ENCODE measurements around the gene PMFBP1.
A peak's percentile ranks its signal among the peaks of the same experiment; 100 is the strongest.
"Not testable (repeated sequence)": the region's sequence is repeated elsewhere in the genome, so short reads cannot be mapped to it uniquely, and the experiment has no call there.

Gene PMFBP1

DNA sequence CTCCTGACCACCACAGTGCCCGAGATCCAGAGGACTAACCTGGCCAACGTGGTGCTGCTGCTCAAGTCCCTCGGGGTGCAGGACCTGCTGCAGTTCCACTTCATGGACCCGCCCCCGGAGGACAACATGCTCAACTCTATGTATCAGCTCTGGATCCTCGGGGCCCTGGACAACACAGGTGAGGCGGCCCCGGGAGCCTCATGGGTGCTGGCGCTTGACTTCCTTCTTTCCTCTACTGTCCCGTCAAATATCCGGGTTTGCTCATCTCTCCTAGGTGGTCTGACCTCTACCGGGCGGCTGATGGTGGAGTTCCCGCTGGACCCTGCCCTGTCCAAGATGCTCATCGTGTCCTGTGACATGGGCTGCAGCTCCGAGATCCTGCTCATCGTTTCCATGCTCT is 64.6 kb downstream of the PMFBP1 start:
- no peak for DNase-seq (ENCODE audit: low read depth in 2 of 2)

DNA sequence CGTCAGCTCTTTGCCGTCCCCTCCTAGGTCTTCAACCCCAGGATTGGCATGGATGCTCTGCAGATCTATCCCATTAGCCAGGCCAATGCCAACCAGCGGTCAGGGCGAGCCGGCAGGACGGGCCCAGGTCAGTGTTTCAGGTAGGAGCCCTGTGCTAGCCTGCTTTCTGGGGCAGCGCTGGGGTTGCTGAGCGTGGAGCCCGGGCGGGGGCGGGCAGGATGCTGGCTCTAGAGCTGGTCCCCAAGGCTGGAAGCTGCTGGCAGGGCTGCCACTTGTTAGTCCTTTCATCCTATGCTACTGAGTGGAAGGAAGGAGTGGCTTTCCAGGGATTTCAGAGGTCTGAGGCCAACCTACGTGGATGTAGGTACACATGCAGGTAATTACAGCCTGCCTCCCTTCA is 66.0 kb downstream of the PMFBP1 start:
- DNase-seq (ENCODE audit: low read depth in 2 of 2), result no peak

DNA sequence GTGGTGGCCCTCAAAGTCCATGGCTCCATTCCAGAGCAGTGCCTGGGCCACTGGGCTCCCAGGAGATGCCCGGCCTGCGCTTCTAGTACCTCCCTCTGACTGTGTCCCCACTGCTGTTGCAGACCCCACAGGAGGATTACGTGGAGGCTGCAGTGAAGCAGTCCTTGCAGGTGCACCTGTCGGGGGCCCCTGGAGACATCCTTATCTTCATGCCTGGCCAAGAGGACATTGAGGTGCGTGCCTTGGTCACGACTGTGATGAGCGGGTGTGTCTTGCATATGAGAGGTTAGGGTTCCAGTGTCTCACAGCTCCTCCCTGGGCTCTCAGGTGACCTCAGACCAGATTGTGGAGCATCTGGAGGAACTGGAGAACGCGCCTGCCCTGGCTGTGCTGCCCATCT is 67.0 kb downstream of the PMFBP1 start:
- no peak for DNase-seq (ENCODE audit: low read depth in 2 of 2)

DNA sequence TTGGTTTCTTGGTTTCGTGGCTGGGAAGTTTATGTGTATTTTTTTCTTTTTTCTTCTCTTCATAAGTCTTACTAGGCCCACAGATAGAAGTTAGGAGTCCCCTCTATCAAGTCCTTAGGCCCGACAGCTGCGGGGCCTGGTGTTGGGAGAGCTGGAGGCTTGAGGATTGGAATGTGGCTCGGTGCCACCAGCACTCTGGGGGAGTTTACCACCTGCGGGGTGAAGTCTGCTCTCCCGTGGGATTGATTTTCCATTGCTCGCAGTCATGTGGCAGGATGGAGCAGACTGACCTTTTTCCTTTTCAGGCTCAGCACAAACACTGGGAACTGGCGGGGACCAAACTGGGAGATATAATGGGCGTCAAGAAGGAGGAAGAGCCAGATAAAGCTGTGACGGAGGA is 70.8 kb downstream of the PMFBP1 start:
- DNase-seq (ENCODE audit: low read depth in 2 of 2), result no peak

DNA sequence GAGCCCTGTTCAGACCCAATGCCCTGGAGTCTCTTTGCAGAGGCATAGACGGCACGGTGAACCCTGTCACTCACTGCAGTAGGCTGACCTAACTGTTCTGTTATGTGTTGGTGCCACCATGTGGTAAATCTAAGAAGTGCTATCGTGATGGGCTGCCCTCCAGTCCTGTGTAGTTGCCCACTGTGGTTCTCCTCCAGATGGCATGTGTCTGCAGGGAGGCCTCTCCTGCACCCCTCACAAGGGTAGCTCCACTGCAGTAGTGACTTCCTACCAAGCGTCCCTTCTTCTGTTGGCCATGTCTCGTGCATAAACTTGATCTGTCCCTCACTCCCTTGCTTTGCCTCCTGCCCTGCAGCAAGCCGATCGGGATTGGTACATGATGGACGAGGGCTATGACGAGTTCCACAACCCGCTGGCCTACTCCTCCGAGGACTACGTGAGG is 72.6 kb downstream of the PMFBP1 start:
- DNase-seq (ENCODE audit: low read depth in 2 of 2), result no peak

DNA sequence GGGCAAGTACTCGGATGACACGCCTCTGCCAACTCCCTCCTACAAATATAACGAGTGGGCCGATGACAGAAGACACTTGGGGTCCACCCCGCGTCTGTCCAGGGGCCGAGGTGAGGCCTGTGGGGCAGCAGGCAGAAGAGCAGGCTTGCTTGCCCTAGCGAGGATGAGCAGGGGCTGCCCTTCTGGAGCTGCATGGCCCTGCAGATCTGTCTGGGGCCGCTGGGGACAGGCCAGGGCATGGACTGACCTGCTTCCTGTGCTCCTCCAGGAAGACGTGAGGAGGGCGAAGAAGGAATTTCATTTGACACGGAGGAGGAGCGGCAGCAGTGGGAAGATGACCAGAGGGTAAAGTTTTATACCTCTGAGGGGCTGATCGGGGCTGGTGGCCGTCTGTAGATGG is 73.0 kb downstream of the PMFBP1 start:
- no peak for DNase-seq (ENCODE audit: low read depth in 2 of 2)

DNA sequence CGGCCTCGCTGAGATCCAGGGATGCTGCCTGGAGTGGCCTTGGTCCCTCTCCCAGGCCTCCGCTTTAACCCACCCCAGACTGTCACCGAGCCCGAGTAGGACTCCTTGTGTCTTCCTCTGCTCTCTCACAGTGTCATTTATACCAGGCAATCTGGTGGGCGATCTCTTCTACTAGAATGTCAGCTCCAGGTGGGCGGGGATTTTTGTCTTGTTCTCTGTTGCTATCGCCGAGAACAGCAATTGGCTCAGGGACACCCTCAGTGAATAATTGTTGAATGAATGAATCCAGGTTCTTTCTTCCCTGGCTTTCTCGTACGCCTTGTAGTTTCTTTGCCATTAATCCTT is 77.7 kb downstream of the PMFBP1 start:
- DNase-seq (ENCODE audit: low read depth in 2 of 2), result no peak

DNA sequence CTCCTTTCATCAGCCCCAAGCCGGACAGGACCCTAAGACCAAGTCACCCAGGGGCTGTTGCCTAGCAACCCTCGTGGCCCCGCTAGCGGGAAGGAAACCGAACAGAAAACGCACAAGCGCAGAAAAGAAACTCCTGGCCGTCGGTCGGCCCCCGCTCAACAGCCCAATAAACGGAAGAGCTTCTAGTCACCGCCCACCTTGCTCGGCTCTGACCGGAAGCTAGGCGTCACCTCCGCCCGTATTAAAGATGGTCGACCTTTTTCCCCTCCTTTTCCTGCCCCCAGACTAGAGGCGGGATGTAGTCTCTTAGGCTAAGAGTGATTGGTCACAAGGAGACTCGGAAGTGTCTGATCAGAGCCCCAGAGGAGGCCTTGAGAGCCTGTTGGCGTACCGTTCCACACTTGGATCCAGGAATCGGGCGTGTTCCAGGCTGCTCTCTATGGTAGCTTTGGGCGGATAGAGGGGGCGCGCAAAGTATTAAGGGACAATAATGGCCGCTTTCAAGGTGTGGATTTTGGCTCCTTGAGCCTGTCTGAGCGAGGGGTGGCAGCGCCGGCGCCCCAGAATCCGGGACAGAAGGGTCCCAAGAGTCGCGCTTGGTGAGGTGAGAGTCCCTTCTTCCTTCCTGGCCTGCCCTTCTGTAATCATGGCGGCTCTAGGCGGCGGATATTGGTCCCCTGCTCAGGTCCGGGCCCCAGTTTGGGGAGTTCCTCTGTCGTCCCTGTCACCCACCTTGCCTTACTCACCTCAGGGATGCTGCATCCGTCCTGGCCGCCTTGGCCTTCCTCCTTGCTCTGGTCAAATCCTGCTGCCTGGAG is 78.3 kb downstream of the PMFBP1 start, which contains the start of the genes DHX38 and TXNL4B:
TSS of gene DHX38 (plus strand) at position 400 of the 818 bp plus-strand sequence. CDS start 2,311 bp downstream, outside the sequence.
TSS of gene TXNL4B (minus strand) at position 173 of the 818 bp plus-strand sequence. CDS start 2,871 bp downstream, outside the sequence.
- peak; percentile 98 for DNase-seq (ENCODE audit: low read depth in 2 of 2)

DNA sequence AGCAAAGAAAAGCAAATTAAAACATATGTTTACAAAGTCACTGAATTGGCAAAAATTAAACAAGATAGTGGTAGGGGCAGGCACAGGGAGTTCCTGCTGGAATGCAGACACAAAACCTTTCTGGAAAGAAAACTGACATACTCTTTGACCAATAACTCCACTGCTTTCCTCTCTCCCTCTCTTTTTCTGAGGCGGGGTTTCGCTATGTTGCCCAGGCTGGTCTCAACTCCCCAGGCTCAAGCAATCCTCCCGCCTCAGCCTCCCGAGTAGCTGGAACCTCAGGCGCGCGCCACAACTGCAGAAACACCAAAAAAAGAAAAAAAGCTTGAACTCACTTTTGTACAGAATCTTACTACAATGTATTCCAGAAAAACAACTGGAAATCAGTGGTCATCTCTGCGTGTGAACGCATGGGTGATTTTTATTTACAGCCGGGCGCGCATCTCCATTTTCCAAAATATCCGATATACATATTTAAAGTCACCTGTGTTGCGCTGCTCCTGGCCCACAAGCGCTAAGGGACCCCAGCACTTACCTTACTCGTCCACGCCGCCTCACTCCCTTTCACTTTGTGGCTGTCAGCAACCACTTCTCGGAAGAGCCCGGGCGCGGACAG is 79.0 kb downstream of the PMFBP1 start:
- peak in 1 of 2 experiments; percentile 26 for DNase-seq (ENCODE audit: low read depth in 2 of 2)

DNA sequence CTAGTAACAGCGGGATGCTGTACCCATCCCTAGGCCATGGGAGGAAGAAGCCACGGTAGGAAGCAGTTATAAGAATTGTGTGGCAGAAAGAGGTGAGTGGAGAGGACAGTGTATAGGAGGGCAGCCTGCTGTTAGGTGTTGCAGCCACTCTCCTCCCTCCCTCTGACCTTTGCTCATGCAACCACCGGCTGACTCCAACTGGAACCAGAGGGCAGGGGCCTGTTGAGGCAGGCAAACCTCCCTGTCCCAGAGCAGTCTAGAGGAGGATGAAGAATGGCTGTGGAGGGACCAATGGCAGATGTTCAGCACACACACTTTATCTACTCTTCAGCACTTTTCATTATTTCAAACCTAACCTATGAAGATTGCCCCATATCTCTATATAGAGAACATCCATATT is 80.7 kb downstream of the PMFBP1 start:
- no peak for DNase-seq (ENCODE audit: low read depth in 2 of 2)

DNA sequence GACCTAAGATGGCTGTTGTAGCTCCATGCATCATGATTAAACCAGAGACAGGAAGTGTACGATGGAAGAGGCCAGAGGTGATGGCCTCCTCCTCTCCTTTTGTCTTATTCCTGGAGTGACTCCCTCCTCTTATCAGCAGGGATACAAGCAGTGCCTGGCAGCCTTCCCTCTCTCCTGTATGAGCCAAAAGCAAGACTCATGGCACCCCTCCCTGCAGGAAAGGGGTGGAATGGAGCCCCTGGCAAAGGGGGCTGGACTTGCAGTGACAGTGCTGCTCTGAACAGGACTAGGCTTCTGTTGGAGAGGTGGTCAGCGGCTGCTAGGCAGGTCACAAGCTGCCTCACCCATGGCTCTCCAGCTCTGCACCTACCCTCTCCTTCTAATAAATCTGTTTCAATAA is 87.0 kb downstream of the PMFBP1 start:
- no peak for DNase-seq (ENCODE audit: low read depth in 2 of 2)

DNA sequence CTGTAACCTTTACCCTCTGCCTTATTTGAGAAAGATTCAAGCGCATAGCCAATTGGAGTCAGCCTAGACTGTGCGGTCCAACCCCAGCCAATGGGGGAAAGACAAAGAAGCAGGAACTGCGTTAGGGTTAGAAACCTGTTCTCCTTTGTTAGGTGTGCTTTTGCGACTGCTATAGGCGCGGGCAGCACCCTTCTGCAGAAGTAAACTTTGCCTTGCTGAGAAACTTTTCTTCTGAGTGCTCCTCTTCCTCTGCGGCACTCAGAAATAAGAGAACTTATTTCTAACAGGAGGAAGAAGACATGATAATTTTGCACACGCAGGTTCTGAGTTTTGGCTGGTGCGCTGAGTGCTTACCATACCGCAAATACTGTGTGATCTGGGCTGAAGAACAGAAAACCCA is 87.5 kb downstream of the PMFBP1 start:
- no peak for DNase-seq (ENCODE audit: low read depth in 2 of 2)

DNA sequence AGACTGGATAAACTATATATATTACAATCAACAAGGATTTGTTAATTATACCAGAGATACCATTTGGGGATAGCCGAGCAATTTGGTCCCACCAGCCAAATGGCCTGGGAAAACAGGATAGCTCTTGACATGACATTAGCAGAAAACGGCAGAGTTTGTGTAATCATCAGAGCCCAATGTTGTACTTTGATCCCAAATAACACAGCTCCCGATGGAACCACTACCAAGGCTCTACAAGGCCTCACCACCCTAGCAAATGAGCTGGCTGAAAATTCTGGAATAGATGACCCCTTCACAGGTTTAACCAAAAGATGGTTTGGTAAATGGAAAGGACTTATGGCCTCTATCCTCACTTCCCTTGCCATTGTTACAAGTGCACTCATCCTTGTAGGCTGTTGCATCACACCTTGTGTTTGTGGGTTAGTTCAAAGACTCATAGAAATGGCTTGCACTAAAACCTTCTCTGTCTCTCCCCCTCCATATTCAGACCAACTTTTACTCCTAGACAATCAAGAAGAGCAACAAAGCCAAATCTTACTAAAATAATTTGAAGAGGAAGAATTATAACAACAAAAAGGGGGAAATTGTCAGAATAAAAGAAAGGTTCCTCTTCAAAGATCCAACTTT is 88.1 kb downstream of the PMFBP1 start:
- DNase-seq (ENCODE audit: low read depth in 2 of 2), result no peak

DNA sequence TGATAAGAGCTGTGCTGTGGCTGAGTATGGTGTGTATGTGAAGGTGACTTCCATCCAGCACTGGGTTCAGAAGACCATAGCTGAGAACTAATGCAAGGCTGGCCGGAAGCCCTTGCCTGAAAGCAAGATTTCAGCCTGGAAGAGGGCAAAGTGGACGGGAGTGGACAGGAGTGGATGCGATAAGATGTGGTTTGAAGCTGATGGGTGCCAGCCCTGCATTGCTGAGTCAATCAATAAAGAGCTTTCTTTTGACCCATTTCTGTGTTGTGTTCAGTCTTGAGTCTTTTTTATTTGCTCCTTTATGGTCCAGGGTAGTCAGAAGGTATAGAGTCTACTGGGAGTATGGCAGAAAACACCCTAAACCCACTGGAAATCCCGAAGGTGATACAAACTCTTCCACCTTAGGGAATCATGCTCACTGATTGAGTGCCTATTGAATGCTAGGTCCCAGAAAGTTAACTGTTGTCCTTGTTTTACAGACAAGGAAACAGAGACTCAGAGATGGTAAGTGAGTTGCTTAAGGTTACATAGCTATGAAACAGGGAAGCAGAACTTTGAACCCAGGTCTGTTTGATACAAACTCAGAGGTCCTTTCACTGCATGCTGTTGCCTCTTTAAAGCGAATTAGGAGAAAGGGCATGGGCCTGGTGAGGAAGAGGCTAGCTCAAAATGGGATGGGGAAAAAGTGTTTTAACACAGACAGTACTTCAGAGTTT is 94.8 kb downstream of the PMFBP1 start:
- DNase-seq (ENCODE audit: low read depth in 2 of 2), result not testable (repeated sequence)

DNA sequence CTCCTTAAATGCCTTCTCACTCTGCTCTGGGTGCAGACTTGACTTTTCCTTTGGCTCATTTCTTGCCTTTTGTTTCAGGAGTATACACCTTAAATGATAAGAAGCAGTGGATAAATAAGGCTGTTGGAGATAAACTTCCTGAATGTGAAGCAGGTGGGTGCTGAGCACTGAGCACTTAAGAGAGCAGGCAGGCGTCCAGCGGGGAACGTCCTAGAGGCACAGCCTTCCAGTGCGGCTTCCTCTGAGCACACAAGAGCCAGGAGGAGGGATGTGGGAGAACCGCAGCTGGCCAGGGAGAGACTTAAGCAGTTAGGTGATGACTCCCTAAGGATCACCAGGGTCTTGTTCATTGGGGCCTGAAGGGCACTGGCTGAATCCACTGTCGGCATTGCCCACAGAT is 96.9 kb downstream of the PMFBP1 start:
- not testable (repeated sequence) for DNase-seq (ENCODE audit: low read depth in 2 of 2)

DNA sequence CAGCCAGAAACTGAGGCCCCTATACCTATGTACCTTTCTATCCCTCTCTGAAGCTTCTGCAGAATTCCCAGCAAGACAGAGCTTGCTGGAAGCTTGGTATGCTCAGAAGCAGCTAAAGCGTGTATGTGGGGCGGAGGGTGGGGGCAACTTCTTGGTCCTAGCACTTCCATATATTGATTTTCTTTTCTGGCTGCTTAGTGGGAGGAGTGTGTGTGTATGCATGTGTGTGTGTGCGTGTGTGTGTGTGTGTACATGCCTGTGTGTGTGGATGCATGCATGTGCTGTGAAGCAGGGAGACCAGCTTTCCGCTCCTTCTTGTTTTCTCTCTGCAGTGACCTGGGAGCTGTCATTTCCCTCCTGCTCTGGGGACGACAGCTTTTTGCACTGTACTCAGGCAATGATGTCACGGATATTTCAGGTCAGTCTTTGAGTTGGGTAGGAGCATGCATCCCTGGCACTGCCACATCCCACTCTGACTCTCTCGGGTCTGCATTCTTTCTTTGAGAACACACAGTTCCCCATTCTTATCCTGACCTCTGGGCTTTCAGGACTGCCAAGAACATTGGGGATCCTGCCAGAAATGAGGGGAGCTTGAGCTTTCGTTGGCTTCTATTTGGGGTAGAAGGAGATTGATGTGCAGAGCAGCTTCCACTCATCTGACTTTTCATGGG is 98.3 kb downstream of the PMFBP1 start:
- no peak for DNase-seq (ENCODE audit: low read depth in 2 of 2)

DNA sequence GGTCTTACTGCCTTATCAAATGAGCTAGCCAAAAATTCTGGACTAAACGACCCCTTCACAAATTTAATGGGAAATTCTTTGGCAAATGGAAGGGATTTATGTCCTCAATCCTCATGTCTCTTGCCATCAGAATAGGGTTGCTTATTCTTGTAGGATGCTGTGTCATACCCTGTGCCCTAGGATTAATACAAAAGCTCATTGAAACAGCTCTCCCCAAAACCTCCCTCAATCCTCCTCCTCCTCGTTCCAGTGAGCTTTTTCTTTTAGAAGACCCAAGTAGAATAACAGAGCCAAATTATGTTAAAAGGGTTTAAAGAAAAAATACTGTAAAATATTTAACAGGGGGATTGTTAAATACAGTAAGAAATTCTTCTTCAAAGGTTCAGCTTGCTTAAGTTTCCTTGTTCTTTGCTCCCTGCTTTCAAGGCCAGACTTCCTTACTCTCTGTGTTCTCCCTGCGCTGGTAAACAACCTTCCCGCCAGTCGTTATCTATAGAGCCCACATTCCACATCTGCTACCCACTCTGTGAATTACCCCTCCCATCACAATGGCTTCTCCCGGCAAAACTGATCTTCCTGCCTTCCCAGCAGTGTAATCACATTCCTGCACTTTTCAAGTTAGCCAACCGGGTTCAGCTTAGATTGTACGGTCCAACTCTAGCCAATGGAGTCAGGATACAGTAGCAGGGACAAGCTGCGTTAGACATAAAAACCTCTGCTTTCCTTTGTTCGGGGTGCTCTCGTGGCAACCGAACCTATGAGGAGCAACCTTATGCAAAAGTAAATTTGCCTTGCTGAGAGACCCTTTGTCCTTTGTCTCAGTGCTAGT is 99.2 kb downstream of the PMFBP1 start:
- no peak for DNase-seq (ENCODE audit: low read depth in 2 of 2)

All from fibroblast of skin of left quadriceps (primary cell).